AG09319 (cell line): Measurements from ENCODE around the gene MUC5AC.

ENCODE experiments used
- DNase-seq: peaks from one replicate; pipeline ENCODE4 v3.0.0-alpha.2; 2010; ENCODE audit warnings: low read depth; ENCODE audit errors: extremely low read depth
- CTCF ChIP-seq: IDR thresholded peaks from 2 replicates; pipeline ENCODE4 v1.5.1; 2011; ENCODE audit warnings: low read depth, mild to moderate bottlenecking, inconsistent platforms, low read length, moderate library complexity

MUC5AC gene

GRCh38 chr11:1197886-1198560 lies 40.3 kb downstream of the MUC5AC start:
- no peak for DNase-seq
- no peak for TF ChIP-seq CTCF

GRCh38 chr11:1198561-1199240 lies 40.9 kb downstream of the MUC5AC start:
- DNase-seq = no peak
- no peak for TF ChIP-seq CTCF

GRCh38 chr11:1199241-1199750 lies 41.5 kb downstream of the MUC5AC start:
- TF ChIP-seq CTCF = no peak
- no peak for DNase-seq

GRCh38 chr11:1199751-1200610 lies 42.2 kb downstream of the MUC5AC start:
- no peak for DNase-seq
- TF ChIP-seq CTCF = no peak

GRCh38 chr11:1200611-1201191 lies 42.9 kb downstream of the MUC5AC start:
- no peak for TF ChIP-seq CTCF

GRCh38 chr11:1201395-1202153 lies 43.8 kb downstream of the MUC5AC start:
- TF ChIP-seq CTCF = no peak
- DNase-seq = no peak

More at GRCh38 chr11:1200611-1201191, 42.9 kb downstream of the MUC5AC start:
- no peak for DNase-seq
